GM12878 (cell line): ENCODE data around the gene LIPG.

ENCODE experiments used
- BHLHE40 ChIP-seq, 2 experiments: fragments of 450-650 bp in 1 of 2; IDR thresholded peaks; 2 replicates each; pipeline ENCODE4 v1.6.1; 2011 to 2017; ENCODE audit warnings: low read depth in 2 of 2, borderline replicate concordance in 1 of 2, improper control_type of control experiment in 1 of 2, low read length in 1 of 2, mild to moderate bottlenecking in 1 of 2
- CBFB ChIP-seq: IDR thresholded peaks from 2 replicates; pipeline ENCODE4 v1.6.1; 2016; ENCODE audit warnings: antibody characterized with exemption, low read depth
- NRF1 ChIP-seq: conservative IDR thresholded peaks from 2 replicates; pipeline ENCODE4 v1.6.1; 2011; ENCODE audit warnings: mild to moderate bottlenecking, low read depth, low read length, improper control_type of control experiment
- POLR2A ChIP-seq: IDR thresholded peaks from 2 replicates; pipeline ENCODE4 v1.6.1; 2011; ENCODE audit warnings: low read depth, mild to moderate bottlenecking, low read length
- POU2F2 ChIP-seq: IDR thresholded peaks from 3 replicates; pipeline ENCODE4 v1.6.1; 2011; ENCODE audit warnings: low read depth, mild to moderate bottlenecking, low read length, borderline replicate concordance
- SIN3A ChIP-seq: IDR thresholded peaks from 2 replicates; pipeline ENCODE4 v1.6.1; 2012; ENCODE audit warnings: low read depth, low read length, improper control_type of control experiment
- TF ChIP-seq, protein P1 (sequence below): fragments of 450-650 bp; IDR thresholded peaks from 2 replicates; pipeline ENCODE4 v1.6.1; 2017; ENCODE audit warnings: mild to moderate bottlenecking, moderate library complexity
- TF ChIP-seq, protein P2 (sequence below), 3 experiments: IDR thresholded peaks in 2 of 3; conservative IDR thresholded peaks in 1 of 3; 2 replicates each; pipeline ENCODE4 v1.5.1; 2011; ENCODE audit warnings: low read depth in 3 of 3, low read length in 3 of 3, mild to moderate bottlenecking in 3 of 3, control low read depth in 2 of 3, moderate library complexity in 2 of 3, inconsistent platforms in 1 of 3, mixed read lengths in 1 of 3; ENCODE audit not compliant: control insufficient read depth in 2 of 3, insufficient read depth in 1 of 3; ENCODE audit errors: extremely low read depth in 1 of 3

DNA sequence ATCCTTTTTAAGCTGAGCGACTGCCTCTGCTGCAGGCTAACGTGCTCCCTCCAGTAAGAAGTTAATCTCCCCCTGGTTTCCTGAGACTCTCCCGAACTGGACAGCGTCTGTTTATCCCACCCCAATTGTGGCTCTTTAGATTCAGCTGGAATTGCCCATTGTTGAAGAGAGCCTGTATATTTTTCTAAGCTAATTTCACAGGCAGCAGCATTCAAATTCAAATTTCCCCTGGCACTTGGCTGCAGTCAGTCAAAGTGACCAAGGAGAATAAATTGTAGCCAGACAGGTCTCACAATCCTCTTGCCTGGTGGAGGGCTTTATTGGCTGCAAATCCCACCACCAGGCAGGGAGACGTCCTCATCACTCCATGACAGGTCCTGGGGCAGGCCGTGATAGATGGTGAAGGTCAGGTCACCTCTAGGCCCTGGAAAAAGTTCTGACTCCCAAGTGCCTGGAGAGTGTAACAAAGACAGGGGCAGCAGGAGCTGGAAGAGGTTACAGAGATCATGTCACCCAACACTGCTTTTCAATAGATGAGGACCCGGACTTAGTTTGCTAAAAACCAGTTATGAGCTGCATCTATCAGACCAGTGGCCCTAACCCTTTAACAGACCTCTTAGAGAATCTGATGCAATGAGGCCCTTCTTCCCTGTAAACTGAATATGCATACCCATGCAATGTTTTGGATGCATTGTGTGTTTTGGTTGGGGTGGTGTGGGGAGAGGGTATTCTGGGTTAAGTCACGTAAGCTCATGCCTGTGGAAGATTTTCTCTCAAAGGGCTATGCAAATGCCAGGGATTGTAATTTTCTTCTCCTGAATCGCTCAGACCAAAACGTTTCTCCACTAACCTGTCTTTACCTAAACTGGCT lies 42.5 kb upstream of the LIPG start:
- TF ChIP-seq SIN3A (no peak), POLR2A (no peak), POU2F2 (no peak), CBFB (no peak), BHLHE40 (IDR thresholded peaks at IDR 0.05; ENCODE audit: borderline replicate concordance in 1 of 2, low read depth in 2 of 2, low read length in 1 of 2) (no peak), NRF1 (no peak)
- TF ChIP-seq, protein P1, sequence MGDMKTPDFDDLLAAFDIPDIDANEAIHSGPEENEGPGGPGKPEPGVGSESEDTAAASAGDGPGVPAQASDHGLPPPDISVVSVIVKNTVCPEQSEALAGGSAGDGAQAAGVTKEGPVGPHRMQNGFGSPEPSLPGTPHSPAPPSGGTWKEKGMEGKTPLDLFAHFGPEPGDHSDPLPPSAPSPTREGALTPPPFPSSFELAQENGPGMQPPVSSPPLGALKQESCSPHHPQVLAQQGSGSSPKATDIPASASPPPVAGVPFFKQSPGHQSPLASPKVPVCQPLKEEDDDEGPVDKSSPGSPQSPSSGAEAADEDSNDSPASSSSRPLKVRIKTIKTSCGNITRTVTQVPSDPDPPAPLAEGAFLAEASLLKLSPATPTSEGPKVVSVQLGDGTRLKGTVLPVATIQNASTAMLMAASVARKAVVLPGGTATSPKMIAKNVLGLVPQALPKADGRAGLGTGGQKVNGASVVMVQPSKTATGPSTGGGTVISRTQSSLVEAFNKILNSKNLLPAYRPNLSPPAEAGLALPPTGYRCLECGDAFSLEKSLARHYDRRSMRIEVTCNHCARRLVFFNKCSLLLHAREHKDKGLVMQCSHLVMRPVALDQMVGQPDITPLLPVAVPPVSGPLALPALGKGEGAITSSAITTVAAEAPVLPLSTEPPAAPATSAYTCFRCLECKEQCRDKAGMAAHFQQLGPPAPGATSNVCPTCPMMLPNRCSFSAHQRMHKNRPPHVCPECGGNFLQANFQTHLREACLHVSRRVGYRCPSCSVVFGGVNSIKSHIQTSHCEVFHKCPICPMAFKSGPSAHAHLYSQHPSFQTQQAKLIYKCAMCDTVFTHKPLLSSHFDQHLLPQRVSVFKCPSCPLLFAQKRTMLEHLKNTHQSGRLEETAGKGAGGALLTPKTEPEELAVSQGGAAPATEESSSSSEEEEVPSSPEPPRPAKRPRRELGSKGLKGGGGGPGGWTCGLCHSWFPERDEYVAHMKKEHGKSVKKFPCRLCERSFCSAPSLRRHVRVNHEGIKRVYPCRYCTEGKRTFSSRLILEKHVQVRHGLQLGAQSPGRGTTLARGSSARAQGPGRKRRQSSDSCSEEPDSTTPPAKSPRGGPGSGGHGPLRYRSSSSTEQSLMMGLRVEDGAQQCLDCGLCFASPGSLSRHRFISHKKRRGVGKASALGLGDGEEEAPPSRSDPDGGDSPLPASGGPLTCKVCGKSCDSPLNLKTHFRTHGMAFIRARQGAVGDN, result no peak
- TF ChIP-seq, protein P2, sequence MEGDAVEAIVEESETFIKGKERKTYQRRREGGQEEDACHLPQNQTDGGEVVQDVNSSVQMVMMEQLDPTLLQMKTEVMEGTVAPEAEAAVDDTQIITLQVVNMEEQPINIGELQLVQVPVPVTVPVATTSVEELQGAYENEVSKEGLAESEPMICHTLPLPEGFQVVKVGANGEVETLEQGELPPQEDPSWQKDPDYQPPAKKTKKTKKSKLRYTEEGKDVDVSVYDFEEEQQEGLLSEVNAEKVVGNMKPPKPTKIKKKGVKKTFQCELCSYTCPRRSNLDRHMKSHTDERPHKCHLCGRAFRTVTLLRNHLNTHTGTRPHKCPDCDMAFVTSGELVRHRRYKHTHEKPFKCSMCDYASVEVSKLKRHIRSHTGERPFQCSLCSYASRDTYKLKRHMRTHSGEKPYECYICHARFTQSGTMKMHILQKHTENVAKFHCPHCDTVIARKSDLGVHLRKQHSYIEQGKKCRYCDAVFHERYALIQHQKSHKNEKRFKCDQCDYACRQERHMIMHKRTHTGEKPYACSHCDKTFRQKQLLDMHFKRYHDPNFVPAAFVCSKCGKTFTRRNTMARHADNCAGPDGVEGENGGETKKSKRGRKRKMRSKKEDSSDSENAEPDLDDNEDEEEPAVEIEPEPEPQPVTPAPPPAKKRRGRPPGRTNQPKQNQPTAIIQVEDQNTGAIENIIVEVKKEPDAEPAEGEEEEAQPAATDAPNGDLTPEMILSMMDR (IDR thresholded peaks at IDR 0.05 in 2 of 3, conservative IDR thresholded peaks at IDR 0.05 in 1 of 3; ENCODE audit: control insufficient read depth in 2 of 3, extremely low read depth in 1 of 3, insufficient read depth in 1 of 3, low read depth in 3 of 3, low read length in 3 of 3), result no peak
